GM12892 (cell line): ENCODE data around the gene CCNK.

Experiments used
- POLR2A ChIP-seq: IDR thresholded peaks from 2 replicates; pipeline ENCODE4 v1.6.1; 2011; ENCODE audit warnings: low read depth, low read length, control low read depth
- POLR2AphosphoS5 ChIP-seq: IDR thresholded peaks from 2 replicates; pipeline ENCODE4 v1.6.1; 2011; ENCODE audit warnings: low read depth, low read length, control low read depth

- TF ChIP-seq POLR2A (no peak), POLR2AphosphoS5 (no peak)
Observed at GRCh38 chr14:99530407-99531155, 49.4 kb downstream of the CCNK start.
